SU-DHL-6 (cell line): ENCODE results near the gene CD93.

Source experiments
- H2AFZ ChIP-seq: fragments of 200-600 bp; sonication (generic); 2 replicates; pipeline ENCODE4 v1.6.1; 2014; ENCODE audit warnings: low read depth, mild to moderate bottlenecking, moderate library complexity, mixed read lengths, antibody characterized with exemption, low read length; ENCODE audit not compliant: severe bottlenecking
- H3F3A ChIP-seq: fragments of 200-600 bp; shearing (Covaris generic); 2 replicates; pipeline ENCODE4 v1.6.0; 2016; ENCODE audit warnings: antibody characterized with exemption, mild to moderate bottlenecking; ENCODE audit not compliant: insufficient read depth
- H3K27ac ChIP-seq: fragments of 200-600 bp; sonication (generic); 2 replicates; pipeline ENCODE4 v1.5.1; 2016; ENCODE audit warnings: low read depth, mild to moderate bottlenecking, low read length, moderate library complexity, mixed read lengths
- H3K27me3 ChIP-seq: fragments of 200-600 bp; sonication (generic), shearing (Covaris generic); 2 replicates; pipeline ENCODE4 v1.6.0; 2014; ENCODE audit warnings: mild to moderate bottlenecking, low read length
- H3K36me3 ChIP-seq: fragments of 200-600 bp; sonication (generic); 2 replicates; pipeline ENCODE4 v1.6.1; 2014; ENCODE audit warnings: mild to moderate bottlenecking, low read length, mixed read lengths
- H3K4me2 ChIP-seq: fragments of 300-600, 200-600 bp; shearing (Covaris generic), sonication (generic); 2 replicates; pipeline ENCODE4 v1.6.0; 2014; ENCODE audit warnings: low read length, low read depth, mild to moderate bottlenecking; ENCODE audit not compliant: poor library complexity, severe bottlenecking
- H3K4me3 ChIP-seq: fragments of 200-600 bp; sonication (generic); 2 replicates; pipeline ENCODE4 v1.5.1; 2014; ENCODE audit warnings: antibody characterized with exemption, low read length, mild to moderate bottlenecking, mixed read lengths; ENCODE audit not compliant: insufficient read depth, poor library complexity, severe bottlenecking
- H3K79me2 ChIP-seq: fragments of 200-600 bp; sonication (generic); 2 replicates; pipeline ENCODE4 v1.6.1; 2014; ENCODE audit warnings: mild to moderate bottlenecking, low read length, moderate library complexity; ENCODE audit not compliant: insufficient read depth
- H3K9ac ChIP-seq: fragments of 200-600 bp; sonication (generic); 2 replicates; pipeline ENCODE4 v1.7.0; 2014; ENCODE audit warnings: mild to moderate bottlenecking, low read length
- H3K9me2 ChIP-seq: fragments of 200-600 bp; sonication (generic); replicated peaks from 2 replicates; pipeline ENCODE4 v1.6.1; 2014; ENCODE audit warnings: low read length; ENCODE audit not compliant: insufficient read depth
- H3K9me3 ChIP-seq: fragments of 200-600 bp; sonication (generic); 2 replicates; pipeline ENCODE4 v1.6.1; 2014; ENCODE audit warnings: low read length, mixed read lengths; ENCODE audit not compliant: insufficient read depth
- H4K20me1 ChIP-seq: fragments of 200-600 bp; sonication (generic); 2 replicates; pipeline ENCODE4 v1.6.1; 2014; ENCODE audit warnings: low read depth, mild to moderate bottlenecking, antibody characterized with exemption, low read length, moderate library complexity, mixed read lengths
- EZH2phosphoT487 ChIP-seq: fragments of 200-600 bp; sonication (generic), shearing (Covaris generic); conservative IDR thresholded peaks from 2 replicates; pipeline ENCODE4 v1.6.1; 2018; ENCODE audit warnings: mild to moderate bottlenecking, antibody characterized with exemption, low read length, moderate library complexity, mixed read lengths
- TF ChIP-seq, protein P1 (sequence below): fragments of 200-600 bp; sonication (generic); IDR thresholded peaks from one replicate; pipeline ENCODE4 v1.5.1; 2017; ENCODE audit warnings: antibody characterized with exemption, mild to moderate bottlenecking, low read length, moderate library complexity; ENCODE audit not compliant: insufficient read depth, poor library complexity, severe bottlenecking

Gene CD93

GRCh38 chr20:23060629-23061028 lies 25.5 kb downstream of the CD93 start:
- Histone ChIP-seq H4K20me1 (no peaks in the 10 kb centered on the region), H3K4me3 (no peak overlapping the region), H2AFZ (no peak overlapping the region), H3F3A (no peaks in the 10 kb centered on the region), H3K9me3 (no peaks in the 10 kb centered on the region), H3K9me2 (no peaks in the 10 kb centered on the region), H3K4me2 (no peak overlapping the region), H3K36me3 (no peaks in the 10 kb centered on the region), H3K9ac (no peak overlapping the region), H3K79me2 (no peaks in the 10 kb centered on the region), H3K27me3 (no peaks in the 10 kb centered on the region), H3K27ac (no peak overlapping the region)
- TF ChIP-seq, protein P1, sequence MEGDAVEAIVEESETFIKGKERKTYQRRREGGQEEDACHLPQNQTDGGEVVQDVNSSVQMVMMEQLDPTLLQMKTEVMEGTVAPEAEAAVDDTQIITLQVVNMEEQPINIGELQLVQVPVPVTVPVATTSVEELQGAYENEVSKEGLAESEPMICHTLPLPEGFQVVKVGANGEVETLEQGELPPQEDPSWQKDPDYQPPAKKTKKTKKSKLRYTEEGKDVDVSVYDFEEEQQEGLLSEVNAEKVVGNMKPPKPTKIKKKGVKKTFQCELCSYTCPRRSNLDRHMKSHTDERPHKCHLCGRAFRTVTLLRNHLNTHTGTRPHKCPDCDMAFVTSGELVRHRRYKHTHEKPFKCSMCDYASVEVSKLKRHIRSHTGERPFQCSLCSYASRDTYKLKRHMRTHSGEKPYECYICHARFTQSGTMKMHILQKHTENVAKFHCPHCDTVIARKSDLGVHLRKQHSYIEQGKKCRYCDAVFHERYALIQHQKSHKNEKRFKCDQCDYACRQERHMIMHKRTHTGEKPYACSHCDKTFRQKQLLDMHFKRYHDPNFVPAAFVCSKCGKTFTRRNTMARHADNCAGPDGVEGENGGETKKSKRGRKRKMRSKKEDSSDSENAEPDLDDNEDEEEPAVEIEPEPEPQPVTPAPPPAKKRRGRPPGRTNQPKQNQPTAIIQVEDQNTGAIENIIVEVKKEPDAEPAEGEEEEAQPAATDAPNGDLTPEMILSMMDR = no peak
- no peak for TF ChIP-seq EZH2phosphoT487

DNA sequence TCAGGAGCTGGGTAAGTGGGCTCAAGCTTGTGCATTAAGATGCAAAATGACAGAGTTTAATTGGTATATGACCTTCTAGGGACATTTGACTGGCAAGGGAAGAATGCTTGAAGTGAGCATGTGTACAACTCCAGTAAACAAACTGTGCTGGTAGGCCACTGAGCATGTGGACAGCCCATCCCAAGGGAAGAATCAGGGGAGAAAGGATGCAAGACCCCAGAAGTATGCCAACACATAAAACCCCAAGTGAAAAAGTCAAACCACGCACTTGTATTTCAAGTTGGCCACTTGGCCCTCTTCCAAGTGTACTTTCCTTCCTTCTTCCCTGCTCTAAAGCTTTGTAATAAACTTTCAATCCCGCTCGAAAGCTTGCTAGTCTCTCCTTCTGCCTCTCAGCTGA lies 26.3 kb downstream of the CD93 start:
- TF ChIP-seq, protein P1 = no peak
- TF ChIP-seq EZH2phosphoT487 = no peak
- no peak overlapping the region for H2AFZ ChIP-seq
- no peaks in the 10 kb centered on the region for H3K9me2 ChIP-seq
- no peaks in the 10 kb centered on the region for H4K20me1 ChIP-seq
- H3K79me2 ChIP-seq = no peaks in the 10 kb centered on the region
- H3K27ac ChIP-seq = no peak overlapping the region
- H3K9ac ChIP-seq = no peak overlapping the region
- no peaks in the 10 kb centered on the region for H3K27me3 ChIP-seq
- H3F3A ChIP-seq = no peaks in the 10 kb centered on the region
- H3K4me3 ChIP-seq = no peak overlapping the region
- no peaks in the 10 kb centered on the region for H3K36me3 ChIP-seq
- no peaks in the 10 kb centered on the region for H3K9me3 ChIP-seq
- H3K4me2 ChIP-seq = no peak overlapping the region

DNA sequence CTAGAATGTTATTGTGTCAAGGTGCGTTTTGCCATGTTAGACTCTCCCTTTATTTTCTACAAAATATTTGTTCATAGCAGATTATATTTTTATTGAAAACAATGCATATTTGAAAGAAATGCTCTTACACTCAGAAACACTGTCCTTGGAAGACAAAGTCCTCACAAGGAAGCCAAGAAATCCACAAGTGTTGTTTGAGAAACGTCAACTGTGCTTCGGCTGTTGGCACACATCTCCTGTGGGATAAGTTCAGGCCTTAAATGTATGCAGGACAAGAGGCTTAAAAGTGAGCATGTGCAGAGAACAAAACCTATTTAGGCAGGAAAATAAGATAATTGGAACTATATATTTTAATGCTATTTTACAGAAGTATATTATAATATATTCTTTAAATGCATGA lies 27.1 kb downstream of the CD93 start:
- Histone ChIP-seq H3K27me3 (no peaks in the 10 kb centered on the region), H3K4me2 (no peak overlapping the region), H3K79me2 (no peaks in the 10 kb centered on the region), H3K4me3 (no peak overlapping the region), H3K27ac (no peak overlapping the region), H3K9ac (no peak overlapping the region), H3F3A (no peaks in the 10 kb centered on the region), H3K36me3 (no peaks in the 10 kb centered on the region), H3K9me2 (no peaks in the 10 kb centered on the region), H4K20me1 (no peaks in the 10 kb centered on the region), H2AFZ (no peak overlapping the region), H3K9me3 (no peaks in the 10 kb centered on the region)
- TF ChIP-seq, protein P1 = no peak
- no peak for TF ChIP-seq EZH2phosphoT487
